Breast epithelium (tissue), 4 donors: Measurements from ENCODE around the gene AKIRIN1. TPM values are rescaled to one million over a fixed set of nuclear protein-coding genes. Genes with fewer than 3 reads are reported as not detected.
A peak's percentile ranks its signal among the peaks of the same experiment; 100 is the strongest.
"Not testable (repeated sequence)": the region's sequence is repeated elsewhere in the genome, so short reads cannot be mapped to it uniquely, and the experiment has no call there.

Experiments used
- DNase-seq, 2 donors: peaks; one replicate each; pipeline ENCODE4 v3.0.0-alpha.2; 2019; ENCODE audit warnings: low spot score in 2 of 2
- H3K27ac ChIP-seq, 2 donors: fragments of 200-600 bp; sonication (generic) in 1 of 2; one replicate each; pipeline ENCODE4 v1.5.1; 2016 to 2019; ENCODE audit warnings: mild to moderate bottlenecking in 1 of 2
- H3K27me3 ChIP-seq, 2 donors: fragments of 200-600 bp; sonication (generic) in 1 of 2; one replicate each; pipeline versions ENCODE4 v1.5.1 to v1.6.0; 2017 to 2019; ENCODE audit warnings: control low read depth in 1 of 2, mild to moderate bottlenecking in 1 of 2
- H3K36me3 ChIP-seq: fragments of 200-600 bp; one replicate; pipeline ENCODE4 v1.5.1; 2019
- H3K4me1 ChIP-seq, 2 donors: fragments of 200-600 bp; sonication (generic); one replicate each; pipeline ENCODE4 v1.5.1; 2016 to 2019; ENCODE audit warnings: control low read depth in 1 of 2
- H3K4me3 ChIP-seq, 3 donors: fragments of 200-600 bp; sonication (generic); 1 replicate in 2 of 3; 2 replicates in 1 of 3; pipeline ENCODE4 v1.5.1; 2016 to 2019; ENCODE audit warnings: mild to moderate bottlenecking in 3 of 3, moderate library complexity in 2 of 3
- H3K9me3 ChIP-seq, 2 donors: fragments of 200-600 bp; sonication (generic) in 1 of 2; one replicate each; pipeline ENCODE4 v1.5.1; 2016 to 2019; ENCODE audit warnings: control low read depth in 1 of 2
- CTCF ChIP-seq, 3 donors: fragments of 450-650 bp; IDR thresholded peaks; one replicate each; pipeline ENCODE4 v1.5.1; 2016 to 2017; ENCODE audit warnings: antibody characterized with exemption in 3 of 3, mild to moderate bottlenecking in 3 of 3, moderate library complexity in 3 of 3
- POLR2A ChIP-seq: fragments of 450-650 bp; IDR thresholded peaks from one replicate; pipeline ENCODE4 v1.6.1; 2016; ENCODE audit warnings: antibody characterized with exemption, mild to moderate bottlenecking, moderate library complexity
- POLR2AphosphoS5 ChIP-seq, 3 donors: sonication (generic); formaldehyde crosslinking; IDR thresholded peaks; one replicate each; pipeline ENCODE4 v1.6.1; 2017; ENCODE audit warnings: antibody characterized with exemption in 3 of 3
- intact Hi-C: fragments of 100-400 bp; cut with DNase I; formaldehyde crosslinking; loops from one replicate; pipeline ENCODE4 v1.15.1; 2023; ENCODE audit warnings: low total_unique reads
- total RNA-seq, 3 donors: library from RNA; depleted of rRNA; stranded (reverse); fragments of >200 nt; gene quantifications; one replicate each; pipeline ENCODE4 v1.1.0, GENCODE V29; 2016

AKIRIN1 gene
- total RNA-seq, 3 donors from 2014 or later: 34.7 to 35.1 (median 34.8) TPM

- Histone ChIP-seq H3K9me3 (no peaks in the 10 kb centered on the region), H3K27ac (no peak overlapping the region), H3K4me1 (no peaks in the 10 kb centered on the region), H3K36me3 (no peaks in the 10 kb centered on the region), H3K27me3 (no peaks in the 10 kb centered on the region), H3K4me3 (no peak overlapping the region)
- TF ChIP-seq POLR2A (no peak), POLR2AphosphoS5 (IDR thresholded peaks at IDR 0.05) (no peak), CTCF (IDR thresholded peaks at IDR 0.05) (no peak)
- intact Hi-C loops: no loop called here
- DNase-seq: no peak
Observed at GRCh38 chr1:38964140-38964548, 26.9 kb upstream of the AKIRIN1 start.

GRCh38 chr1:38973145-38973544 lies 17.9 kb upstream of the AKIRIN1 start:
- H3K27me3 ChIP-seq, H3K36me3 ChIP-seq, DNase-seq, H3K27ac ChIP-seq, H3K9me3 ChIP-seq, H3K4me3 ChIP-seq, H3K4me1 ChIP-seq, intact Hi-C loops: not testable (repeated sequence)

GRCh38 chr1:38973659-38974437 lies 17.2 kb upstream of the AKIRIN1 start:
- intact Hi-C loops: no loop called here
- Histone ChIP-seq H3K27me3 (no peaks in the 10 kb centered on the region), H3K36me3 (no peaks in the 10 kb centered on the region), H3K4me1 (no peaks in the 10 kb centered on the region), H3K9me3 (peaks cover 9 to 10% of the 10 kb centered on the region in 2 donors), H3K27ac (no peak overlapping the region), H3K4me3 (no peak overlapping the region)
- no peak for DNase-seq
- TF ChIP-seq POLR2AphosphoS5 (IDR thresholded peaks at IDR 0.05) (no peak), POLR2A (no peak), CTCF (IDR thresholded peaks at IDR 0.05) (no peak)

GRCh38 chr1:38977399-38978244 lies 13.5 kb upstream of the AKIRIN1 start:
- DNase-seq, H3K36me3 ChIP-seq, intact Hi-C loops, H3K4me1 ChIP-seq, H3K27me3 ChIP-seq, H3K4me3 ChIP-seq, H3K27ac ChIP-seq: not testable (repeated sequence)
- peaks cover 9 to 10% of the 10 kb centered on the region in 2 donors for H3K9me3 ChIP-seq

GRCh38 chr1:38978245-38978542 lies 12.9 kb upstream of the AKIRIN1 start:
- intact Hi-C loops, DNase-seq, H3K27me3 ChIP-seq, H3K4me3 ChIP-seq, H3K27ac ChIP-seq, H3K36me3 ChIP-seq, H3K4me1 ChIP-seq: not testable (repeated sequence)
- peaks cover 9 to 10% of the 10 kb centered on the region in 2 donors for H3K9me3 ChIP-seq

- H3K36me3 ChIP-seq, intact Hi-C loops, DNase-seq, H3K4me1 ChIP-seq, H3K4me3 ChIP-seq, H3K27me3 ChIP-seq, H3K27ac ChIP-seq: not testable (repeated sequence)
- H3K9me3 ChIP-seq: peaks cover 9 to 10% of the 10 kb centered on the region in 2 donors
Observed at GRCh38 chr1:38979380-38979779, 11.7 kb upstream of the AKIRIN1 start.

GRCh38 chr1:38989979-38990378 lies 1.1 kb upstream of the AKIRIN1 start:
- intact Hi-C loops: no loop called here
- peak overlapping the region; percentile 95 for H3K27ac ChIP-seq
- TF ChIP-seq POLR2AphosphoS5 (IDR thresholded peaks at IDR 0.05) (no peak), CTCF (IDR thresholded peaks at IDR 0.05) (no peak), POLR2A (no peak)

More at GRCh38 chr1:38989979-38990378, 1.1 kb upstream of the AKIRIN1 start:
- H3K4me1 ChIP-seq: no peaks in the 10 kb centered on the region
- H3K9me3 ChIP-seq: no peaks in the 10 kb centered on the region
- no peak for DNase-seq
- H3K4me3 ChIP-seq: no peak overlapping the region
- H3K27me3 ChIP-seq: no peaks in the 10 kb centered on the region
- H3K36me3 ChIP-seq: no peaks in the 10 kb centered on the region
